ENCODE results near the gene SPIN2A. TPM values are rescaled to one million over a fixed set of nuclear protein-coding genes. Genes with fewer than 3 reads are reported as not detected.
A peak's percentile ranks its signal among the peaks of the same experiment; 100 is the strongest.
"Not testable (repeated sequence)": the region's sequence is repeated elsewhere in the genome, so short reads cannot be mapped to it uniquely, and the experiment has no call there.

The SPIN2A gene
- total RNA-seq, 2 experiments from 2014 or later, result 1.1 to 1.6 TPM

DNA sequence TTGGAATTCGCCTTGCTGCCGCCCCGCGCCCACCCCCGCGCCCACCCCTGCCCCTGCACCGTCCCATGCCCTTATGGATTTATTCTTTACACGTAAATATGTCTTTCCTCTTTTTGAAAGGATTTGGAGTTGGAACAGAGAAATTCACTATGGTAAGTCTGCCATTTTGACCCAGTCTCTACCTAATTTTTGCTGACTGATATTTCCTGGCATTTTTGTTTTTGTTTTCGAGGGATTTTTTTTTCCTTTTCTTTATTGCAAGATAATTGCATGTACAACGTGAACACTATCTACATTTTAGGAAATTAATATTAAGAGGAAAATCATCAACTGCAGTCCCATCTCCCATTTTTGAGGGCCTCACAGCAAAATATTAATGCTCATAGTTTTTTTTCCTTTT, 15.4 kb downstream of the SPIN2A start:
- no peak for DNase-seq
- Mint-ChIP-seq H3K9me3 (no peaks in the 10 kb centered on the region), H3K27me3 (no peaks in the 10 kb centered on the region), H3K4me3 (peak overlapping the region; percentile 88), H3K4me1 (peaks cover 1% of the 10 kb centered on the region), H3K27ac (peak overlapping the region; percentile 86), H3K36me3 (peaks cover 10% of the 10 kb centered on the region)
- POLR2A ChIA-PET, result no interaction called here
- no peak for ATAC-seq (ENCODE audit: low read depth)

GRCh38 chrX:57121162-57121755, 15.9 kb downstream of the SPIN2A start, which contains the start of gene SPIN2B:
Gene SPIN2B (minus strand): TSS chrX:57121548.
- POLR2A ChIA-PET, result no interaction called here
- H3K4me3 Mint-ChIP-seq, result peak within 1 kb of the TSS; percentile 88

DNA sequence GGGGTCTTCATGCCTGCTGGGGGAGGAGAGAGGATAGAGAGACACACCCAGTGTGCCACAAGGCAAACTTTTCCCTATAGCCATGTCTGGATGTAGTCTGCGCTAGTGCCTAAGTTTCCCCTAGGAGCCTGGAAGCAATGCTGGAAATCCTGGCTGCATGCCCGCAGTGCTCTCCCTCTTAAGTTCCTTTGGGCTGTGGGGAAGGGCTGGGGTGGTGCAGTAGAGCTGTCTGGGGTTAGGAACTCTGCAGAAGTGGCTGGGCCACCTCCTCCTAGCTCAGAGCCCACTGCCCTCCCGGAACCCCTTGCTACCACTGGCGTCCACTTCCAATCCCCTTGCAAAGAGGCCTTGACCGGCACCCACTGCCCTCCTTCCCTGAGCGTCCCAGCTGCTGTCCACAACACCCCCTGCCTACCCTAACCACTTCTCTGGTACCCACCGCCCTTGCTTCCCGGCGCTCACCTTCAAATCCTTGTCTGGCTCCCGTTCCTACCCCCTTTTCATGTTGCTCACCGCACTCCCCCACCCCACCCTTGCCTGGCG, 16.5 kb downstream of the SPIN2A start:
- not testable (repeated sequence) for DNase-seq; ATAC-seq (ENCODE audit: low read depth)
- H3K4me3 Mint-ChIP-seq, result peak overlapping the region; percentile 88

More at GRCh38 chrX:57121162-57121755, 15.9 kb downstream of the SPIN2A start, which contains the start of gene SPIN2B:
- Mint-ChIP-seq H3K9me3 (no peaks in the 10 kb centered on the region), H3K27ac (peak within 1 kb of the TSS; percentile 86), H3K4me1 (peaks cover 1% of the 10 kb centered on the region), H3K27me3 (no peaks in the 10 kb centered on the region), H3K36me3 (peaks cover 11% of the 10 kb centered on the region)
- peak; percentile 100 for ATAC-seq (ENCODE audit: low read depth)
- DNase-seq, result peak; percentile 69

DNA sequence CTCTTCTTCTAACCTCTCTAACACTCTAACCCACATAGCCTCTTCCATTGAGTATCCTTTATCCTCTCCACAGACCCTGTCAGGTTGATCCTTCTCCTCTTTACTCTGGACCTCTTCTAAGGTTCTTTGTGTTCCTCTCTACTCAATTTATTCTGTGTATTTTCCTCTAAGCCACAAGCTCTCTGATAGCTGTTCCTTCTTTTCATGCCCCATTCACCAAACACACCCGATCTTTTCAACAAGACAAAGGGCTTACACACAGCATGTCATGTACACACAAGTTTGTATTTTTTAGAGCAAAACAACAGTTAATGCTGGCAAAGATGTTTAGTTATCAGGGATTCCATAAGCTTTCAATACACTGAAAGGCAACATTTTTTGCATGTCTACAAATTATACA, 17.8 kb downstream of the SPIN2A start:
- H3K9me3 Mint-ChIP-seq, result no peaks in the 10 kb centered on the region
- DNase-seq (no peak), ATAC-seq (ENCODE audit: low read depth) (no peak)
- peaks cover 14% of the 10 kb centered on the region for H3K36me3 Mint-ChIP-seq
- H3K27me3 Mint-ChIP-seq, result no peaks in the 10 kb centered on the region
- no peak overlapping the region for H3K4me3 Mint-ChIP-seq
- POLR2A ChIA-PET, result no interaction called here
- no peak overlapping the region for H3K27ac Mint-ChIP-seq
- peaks cover 1% of the 10 kb centered on the region for H3K4me1 Mint-ChIP-seq

More for the DNA sequence above, 16.5 kb downstream of the SPIN2A start:
- H3K27me3 Mint-ChIP-seq, H3K9me3 Mint-ChIP-seq, H3K4me1 Mint-ChIP-seq, POLR2A ChIA-PET: not testable (repeated sequence)
- peak overlapping the region; percentile 86 for H3K27ac Mint-ChIP-seq
- peaks cover 14% of the 10 kb centered on the region for H3K36me3 Mint-ChIP-seq

GRCh38 chrX:57117566-57117965, 19.6 kb downstream of the SPIN2A start:
- H3K4me1 Mint-ChIP-seq; H3K27ac Mint-ChIP-seq; POLR2A ChIA-PET; ATAC-seq (ENCODE audit: low read depth); H3K4me3 Mint-ChIP-seq; H3K27me3 Mint-ChIP-seq; H3K9me3 Mint-ChIP-seq; DNase-seq: not testable (repeated sequence)
- peaks cover 14% of the 10 kb centered on the region for H3K36me3 Mint-ChIP-seq

GRCh38 chrX:57104921-57105398, 32.2 kb downstream of the SPIN2A start:
- peaks cover 13% of the 10 kb centered on the region for H3K36me3 Mint-ChIP-seq

DNA sequence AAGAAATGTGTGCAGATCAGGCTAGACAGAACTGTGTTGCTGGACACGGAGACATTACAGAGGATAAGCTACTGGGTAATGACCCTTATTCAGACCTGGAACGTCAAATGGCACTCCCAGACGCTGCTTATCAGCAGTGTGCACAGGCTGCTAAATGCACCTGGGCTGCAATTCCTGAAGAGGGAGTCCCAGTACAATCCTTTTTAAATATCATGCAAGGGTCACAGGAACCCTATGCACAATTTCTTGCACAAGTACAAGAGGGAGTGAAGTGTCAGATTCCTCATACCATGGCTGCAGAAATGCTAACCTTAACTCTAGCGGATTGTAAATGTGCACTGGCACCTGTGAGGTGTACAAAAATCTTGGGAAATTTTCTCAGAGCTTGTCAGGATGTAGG, 32.8 kb downstream of the SPIN2A start:
- Mint-ChIP-seq H3K36me3 (peaks cover 16% of the 10 kb centered on the region), H3K9me3 (no peaks in the 10 kb centered on the region), H3K27ac (no peak overlapping the region)

More at GRCh38 chrX:57104921-57105398, 32.2 kb downstream of the SPIN2A start:
- Mint-ChIP-seq H3K27me3 (no peaks in the 10 kb centered on the region), H3K4me3 (no peak overlapping the region), H3K9me3 (no peaks in the 10 kb centered on the region), H3K27ac (no peak overlapping the region), H3K4me1 (peaks cover 1% of the 10 kb centered on the region)
- POLR2A ChIA-PET, result no interaction called here
- no peak for ATAC-seq (ENCODE audit: low read depth)
- no peak for DNase-seq

GRCh38 chrX:57103489-57103888, 33.7 kb downstream of the SPIN2A start:
- Mint-ChIP-seq H3K4me1 (peaks cover 1% of the 10 kb centered on the region), H3K9me3 (peaks cover 4% of the 10 kb centered on the region), H3K36me3 (peaks cover 19% of the 10 kb centered on the region), H3K4me3 (no peak overlapping the region), H3K27me3 (no peaks in the 10 kb centered on the region), H3K27ac (no peak overlapping the region)
- ATAC-seq (ENCODE audit: low read depth) (no peak), DNase-seq (no peak)
- POLR2A ChIA-PET, result no interaction called here

More for the DNA sequence above, 32.8 kb downstream of the SPIN2A start:
- no peak overlapping the region for H3K4me3 Mint-ChIP-seq
- no peak for ATAC-seq (ENCODE audit: low read depth)
- POLR2A ChIA-PET, result no interaction called here
- H3K4me1 Mint-ChIP-seq, result peaks cover 1% of the 10 kb centered on the region
- no peaks in the 10 kb centered on the region for H3K27me3 Mint-ChIP-seq
- DNase-seq, result no peak

- H3K4me3 Mint-ChIP-seq; POLR2A ChIA-PET; H3K27me3 Mint-ChIP-seq; H3K9me3 Mint-ChIP-seq; ATAC-seq (ENCODE audit: low read depth); H3K27ac Mint-ChIP-seq; DNase-seq; H3K4me1 Mint-ChIP-seq: not testable (repeated sequence)
- peaks cover 24% of the 10 kb centered on the region for H3K36me3 Mint-ChIP-seq
Measured at GRCh38 chrX:57102918-57103317, 34.3 kb downstream of the SPIN2A start.

Other genes starting within 250 kb of the SPIN2A start
- gene SPIN3, start 141.9 kb downstream of the SPIN2A start, total RNA-seq, result 10 to 100 TPM; 11.3 to 12.7 TPM
- gene SPIN2B, start 15.8 kb downstream of the SPIN2A start, total RNA-seq, result 10 to 100 TPM; 13.4 to 16.4 TPM
- 1 to 10 TPM; 3.0 to 5.5 TPM for gene FAAH2, start 149.3 kb upstream of the SPIN2A start, total RNA-seq